NCI-H2227 treated with DMSO at 0.1 percent for 48 hours (cell line): ENCODE data around the gene SMKR1.
A peak's percentile ranks its signal among the peaks of the same experiment; 100 is the strongest.
"Not testable (repeated sequence)": the region's sequence is repeated elsewhere in the genome, so short reads cannot be mapped to it uniquely, and the experiment has no call there.

Source experiments
- DNase-seq: peaks from one replicate; lab custom pipeline; 2025; lab: John Stamatoyannopoulos, UW

The SMKR1 gene

DNA sequence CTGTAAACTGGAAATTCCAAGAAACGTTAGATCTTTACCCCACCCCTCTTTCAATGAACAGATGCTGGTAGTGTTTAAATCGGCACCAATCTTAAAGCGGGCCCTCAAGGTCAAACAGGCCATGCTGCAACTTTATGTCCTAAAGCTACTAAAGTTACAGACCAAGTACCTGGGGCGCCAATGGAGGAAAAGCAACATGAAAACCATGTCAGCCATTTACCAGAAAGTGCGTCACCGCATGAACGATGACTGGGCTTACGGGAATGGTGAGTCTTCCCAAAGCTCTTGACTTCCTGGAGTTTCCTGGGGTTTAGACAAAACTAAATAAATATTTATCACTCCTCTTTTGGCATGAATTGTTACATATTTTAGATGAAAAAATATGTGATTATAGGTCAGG is 19.6 kb upstream of the SMKR1 start:
- no peak for DNase-seq

DNA sequence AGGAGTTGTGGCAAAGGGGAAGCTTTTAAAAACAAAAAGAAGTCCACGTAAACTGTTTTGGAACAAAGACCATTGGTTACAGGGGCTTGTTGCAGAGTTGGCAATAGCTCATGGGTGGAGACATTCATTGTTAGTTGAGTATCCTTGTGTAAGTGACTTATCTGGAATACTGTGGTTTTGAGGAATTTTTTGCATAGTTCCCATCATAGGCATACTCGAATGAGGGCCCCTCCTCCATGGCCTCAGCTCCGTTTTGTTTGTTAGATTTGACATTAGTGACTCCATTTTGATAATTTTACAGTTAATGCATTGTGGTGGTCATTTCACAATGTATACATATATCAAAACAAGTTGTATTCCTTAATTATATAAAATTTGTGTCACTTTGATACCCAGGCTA is 12.8 kb upstream of the SMKR1 start:
- DNase-seq, result no peak

DNA sequence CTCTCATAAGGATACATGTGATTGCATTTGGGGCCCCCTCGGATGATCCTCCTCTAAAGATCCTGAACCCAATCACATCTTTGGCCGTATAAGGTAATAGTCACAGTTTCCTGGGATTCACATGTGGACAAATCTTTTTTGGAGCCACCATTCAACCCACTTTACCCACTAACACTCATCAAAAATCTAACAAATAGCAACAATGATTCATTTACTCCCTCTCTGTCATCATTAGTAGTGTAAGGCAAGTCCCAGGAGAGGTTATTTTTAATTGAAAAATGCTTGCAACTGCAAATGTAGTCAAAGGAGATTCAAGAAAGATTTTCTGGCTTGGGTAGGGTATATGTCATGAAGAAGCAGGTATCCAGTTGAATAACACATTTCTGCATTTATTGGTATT is 9.9 kb upstream of the SMKR1 start:
- DNase-seq, result no peak

DNA sequence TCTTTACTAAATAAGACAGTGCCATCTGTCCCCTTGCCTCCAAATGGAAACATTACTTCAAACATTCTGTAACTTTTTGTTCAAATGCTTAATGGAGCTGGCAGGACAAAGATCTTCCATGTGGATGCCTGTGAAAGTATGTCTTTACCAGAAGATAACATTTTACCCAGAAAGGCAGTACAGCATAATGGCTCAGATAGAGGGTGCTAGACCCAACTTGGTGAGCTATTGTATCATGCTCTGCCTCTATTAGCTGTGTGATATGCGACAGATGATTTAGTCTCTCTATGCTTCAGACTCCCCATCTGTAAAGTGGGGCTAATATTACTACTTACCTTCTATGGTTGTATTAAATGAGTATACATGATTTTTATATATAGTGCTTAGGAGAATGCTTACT is 8.8 kb upstream of the SMKR1 start:
- DNase-seq, result no peak

DNA sequence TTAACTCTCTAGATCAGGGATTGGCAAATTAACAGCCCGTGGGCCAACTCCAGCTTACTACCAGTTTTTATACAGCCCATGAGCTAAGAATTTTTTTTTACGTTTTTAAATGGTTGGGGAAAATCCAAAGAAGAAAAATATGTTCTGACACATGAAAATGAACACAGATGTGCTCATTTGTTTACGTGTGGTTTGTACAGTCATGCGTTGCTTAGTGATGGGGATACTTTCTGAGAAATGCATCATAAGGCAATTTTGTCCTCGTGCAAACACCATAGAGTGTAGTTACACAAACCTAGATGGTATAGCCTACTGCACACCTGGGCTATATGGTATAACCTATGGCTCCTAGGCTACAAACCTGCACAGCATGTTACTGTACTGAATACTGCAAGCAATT is 8.3 kb upstream of the SMKR1 start:
- DNase-seq, result no peak

DNA sequence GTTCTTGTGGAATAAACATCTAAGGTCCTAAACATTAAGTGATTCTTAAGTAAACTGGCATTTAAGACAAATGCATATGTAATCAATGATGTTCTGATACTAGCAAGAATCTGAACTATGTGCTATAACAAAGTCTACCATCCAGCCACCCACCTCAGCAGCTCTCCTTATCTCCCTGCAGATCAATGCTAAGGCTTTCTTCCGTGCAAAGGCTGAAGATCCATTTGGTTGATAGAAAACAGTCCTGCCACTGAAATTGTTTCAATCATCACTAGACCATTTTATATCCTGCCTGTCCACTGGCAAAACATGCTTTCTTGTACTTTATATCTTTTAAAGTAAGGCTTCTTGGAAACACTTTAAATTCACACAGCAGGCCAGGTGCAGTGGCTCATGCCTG is 6.3 kb upstream of the SMKR1 start:
- DNase-seq, result no peak

DNA sequence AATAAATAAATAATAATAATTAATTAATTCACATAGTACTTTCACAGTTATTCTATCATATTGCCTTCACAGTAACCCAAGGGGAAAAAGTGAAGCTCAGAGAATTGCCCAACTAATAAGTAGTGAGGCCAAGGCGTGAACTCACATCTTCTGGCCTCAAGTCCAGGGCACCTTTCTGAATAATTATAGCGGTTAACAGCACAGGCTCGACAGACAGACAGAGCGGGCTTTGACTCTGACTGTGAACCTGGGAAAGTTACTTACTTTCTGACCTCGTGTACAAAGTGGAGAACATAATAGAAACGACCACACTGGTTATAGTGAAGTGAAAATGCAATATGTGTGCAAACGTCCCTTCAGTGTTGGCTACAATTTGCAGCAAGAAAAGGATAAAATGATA is 5.7 kb upstream of the SMKR1 start:
- DNase-seq, result no peak

DNA sequence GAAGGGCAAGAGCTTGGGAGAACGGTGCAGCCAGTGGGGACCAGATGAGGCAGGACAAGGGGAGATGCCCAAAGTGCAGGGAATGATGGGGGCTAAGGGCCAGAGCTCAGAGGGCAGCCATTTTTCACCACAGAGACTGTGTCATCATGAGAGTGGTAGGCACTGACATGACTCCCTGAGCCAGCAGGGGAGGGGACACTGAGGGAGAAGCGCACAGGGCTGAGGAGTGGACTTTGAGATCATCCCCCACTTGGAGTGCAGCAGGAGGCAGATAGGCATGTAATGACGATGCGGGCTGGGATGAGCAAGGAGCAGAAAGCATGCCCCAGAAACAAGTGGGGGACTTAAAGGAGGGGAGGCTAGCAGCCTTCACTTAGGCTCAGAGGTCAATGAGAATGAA is 5.2 kb upstream of the SMKR1 start:
- no peak for DNase-seq

DNA sequence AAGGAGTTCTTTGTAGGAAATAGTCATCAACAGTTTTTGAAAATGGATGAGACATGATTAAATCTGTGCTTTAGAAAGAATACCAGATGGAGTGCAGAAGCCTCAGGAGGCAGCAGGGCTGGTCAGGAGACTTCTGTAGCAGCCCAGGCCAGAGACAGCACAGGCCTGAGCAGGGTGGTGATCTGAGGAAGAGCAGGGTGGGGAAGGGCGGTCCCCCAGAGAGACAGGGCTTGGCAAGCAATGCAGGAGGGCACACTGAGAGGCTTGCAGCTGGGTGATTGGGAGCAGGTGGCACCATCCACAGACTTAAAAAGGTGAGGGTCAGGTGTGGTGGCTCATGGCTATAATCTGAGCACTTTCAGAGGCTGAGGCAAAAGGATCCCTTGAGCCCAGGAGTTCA is 4.3 kb upstream of the SMKR1 start:
- DNase-seq, result no peak

DNA sequence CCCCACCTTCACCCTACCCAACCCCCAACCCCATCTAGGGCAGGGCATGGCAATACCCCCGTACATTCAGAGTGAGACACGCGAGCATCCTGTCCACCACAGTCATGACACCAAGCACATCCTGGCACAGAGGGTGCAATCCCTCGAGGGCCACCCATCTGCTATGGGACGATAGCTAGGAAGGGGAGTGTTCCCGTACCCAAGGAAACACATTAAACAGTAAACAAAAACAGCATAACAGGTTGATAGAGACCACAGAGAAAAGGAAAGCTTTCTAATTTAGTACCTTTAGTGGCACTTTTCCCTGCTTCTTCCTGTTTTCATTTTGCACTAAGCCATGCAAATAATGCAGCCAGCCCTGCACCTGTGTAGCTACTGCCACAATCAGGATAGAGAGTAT is 2.3 kb upstream of the SMKR1 start:
- no peak for DNase-seq

DNA sequence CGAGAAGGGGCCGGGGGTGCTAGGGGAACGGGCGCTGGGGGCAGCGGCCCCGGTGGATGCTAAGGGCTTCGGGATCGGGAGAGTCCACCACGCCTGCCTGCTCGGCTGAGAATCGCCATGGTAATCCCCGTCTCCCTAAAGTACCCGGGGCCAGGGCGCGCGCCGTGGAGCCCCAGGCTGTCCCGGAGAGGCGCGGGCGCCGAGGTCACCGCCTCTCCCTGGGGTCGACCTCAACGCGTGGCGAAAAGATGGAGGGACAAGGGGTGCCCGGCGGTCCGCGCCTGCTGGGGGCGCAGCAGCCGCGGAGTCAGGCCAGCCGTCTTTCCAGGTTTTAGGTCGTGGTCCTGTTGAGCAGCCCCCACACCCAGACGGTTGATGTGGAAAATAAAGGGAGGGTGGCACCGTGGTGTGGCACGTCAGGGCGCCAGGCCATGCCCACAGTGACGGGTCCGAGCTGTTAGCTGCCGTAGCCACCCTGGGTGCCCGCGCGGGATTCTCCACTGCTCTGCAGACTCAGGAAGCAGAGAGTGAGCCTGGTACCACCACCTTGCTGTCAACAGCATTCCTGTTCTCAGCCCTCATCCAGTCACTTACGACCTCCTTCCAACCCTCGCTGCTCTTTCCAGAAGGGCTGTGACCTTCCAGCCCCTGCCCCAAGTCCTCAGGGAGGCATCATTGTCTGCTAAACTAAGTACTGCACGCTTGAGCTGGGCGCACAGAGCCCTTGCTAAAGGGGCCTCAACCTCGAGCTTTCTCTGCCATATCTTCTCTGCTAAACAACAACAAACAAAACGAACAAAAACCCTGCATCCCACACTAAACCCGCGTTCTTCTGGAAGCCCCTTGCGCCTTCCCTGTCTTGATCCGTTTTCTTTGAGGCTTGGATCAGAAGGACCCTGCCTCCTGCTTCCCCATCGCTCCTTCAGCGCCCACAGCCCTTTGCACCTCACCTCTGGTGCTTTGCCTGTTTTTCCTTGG is 666 bp downstream of the SMKR1 start:
- DNase-seq, result peak; percentile 27

DNA sequence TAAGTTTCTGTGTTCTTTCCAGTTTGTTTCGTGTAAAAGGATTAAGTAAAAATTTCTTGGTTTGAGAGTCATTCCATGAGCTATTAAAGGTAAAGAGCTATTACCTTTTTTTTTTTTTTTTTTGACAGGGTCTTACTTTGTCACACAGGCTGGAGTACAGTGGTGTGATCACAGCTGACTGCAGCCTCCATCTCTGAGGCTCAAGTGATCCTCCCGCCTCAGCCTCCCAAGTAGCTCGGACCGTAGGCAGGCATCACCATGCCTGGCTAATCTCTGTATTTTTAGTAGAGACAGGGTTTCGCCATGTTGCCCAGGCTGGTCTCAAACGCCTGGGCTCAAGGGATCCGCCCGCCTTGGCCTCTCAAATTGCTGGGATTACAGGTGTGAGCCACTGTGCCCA is 1.4 kb downstream of the SMKR1 start:
- no peak for DNase-seq

DNA sequence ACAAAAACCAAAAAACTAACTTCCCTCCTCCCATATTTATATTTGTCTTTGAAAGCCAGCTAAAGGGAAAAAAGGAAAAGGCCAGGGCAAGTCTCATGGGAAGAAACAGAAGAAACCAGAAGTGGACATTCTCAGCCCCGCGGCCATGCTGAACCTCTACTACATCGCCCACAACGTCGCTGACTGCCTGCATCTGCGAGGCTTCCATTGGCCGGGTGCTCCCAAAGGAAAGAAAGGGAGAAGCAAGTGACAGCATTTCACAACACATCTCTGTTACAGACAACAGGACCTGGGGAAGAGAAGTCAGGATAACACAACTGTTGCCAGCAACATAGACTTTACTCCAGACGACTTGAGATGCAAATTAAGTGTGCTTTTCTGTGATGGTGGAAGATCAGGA is 9.9 kb downstream of the SMKR1 start:
- no peak for DNase-seq

DNA sequence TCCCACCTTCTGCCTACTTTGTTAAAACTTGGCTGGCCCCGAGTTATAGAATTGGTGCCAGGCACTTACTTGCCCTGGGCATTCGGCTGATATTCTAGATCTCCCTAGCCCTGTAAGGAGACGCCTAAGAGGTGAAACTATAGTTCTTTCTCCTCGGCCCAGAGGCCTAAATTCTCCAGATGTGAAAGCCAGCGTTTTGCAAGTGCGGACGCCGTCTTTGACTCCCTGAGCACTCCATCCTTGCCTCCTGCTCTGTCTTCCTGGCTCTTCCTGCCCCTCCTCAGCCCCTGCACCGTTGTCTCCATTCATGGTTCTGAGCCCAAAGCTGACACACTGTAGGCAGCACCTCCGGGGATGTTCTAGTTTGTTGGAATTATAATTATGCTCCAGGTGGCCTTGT is 11.2 kb downstream of the SMKR1 start:
- no peak for DNase-seq

DNA sequence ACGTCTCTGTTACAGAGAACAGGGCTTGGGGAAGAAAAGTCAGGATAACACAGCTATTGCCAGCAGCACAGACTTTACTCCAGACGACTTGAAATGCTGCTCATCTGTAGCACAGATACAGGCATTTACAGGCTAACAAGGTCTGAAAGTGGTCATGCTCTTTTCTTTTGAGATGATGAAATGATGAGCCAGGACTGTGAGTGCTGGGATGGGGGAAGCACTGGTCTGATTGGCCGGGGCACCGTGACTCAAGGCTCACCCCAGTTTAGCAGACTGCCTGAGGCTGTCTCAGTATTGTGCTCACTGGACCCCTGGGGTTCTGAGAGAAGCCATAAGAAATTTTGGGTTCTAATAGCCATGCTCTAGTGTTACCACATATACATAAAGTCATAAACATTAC is 12.4 kb downstream of the SMKR1 start:
- DNase-seq, result no peak

DNA sequence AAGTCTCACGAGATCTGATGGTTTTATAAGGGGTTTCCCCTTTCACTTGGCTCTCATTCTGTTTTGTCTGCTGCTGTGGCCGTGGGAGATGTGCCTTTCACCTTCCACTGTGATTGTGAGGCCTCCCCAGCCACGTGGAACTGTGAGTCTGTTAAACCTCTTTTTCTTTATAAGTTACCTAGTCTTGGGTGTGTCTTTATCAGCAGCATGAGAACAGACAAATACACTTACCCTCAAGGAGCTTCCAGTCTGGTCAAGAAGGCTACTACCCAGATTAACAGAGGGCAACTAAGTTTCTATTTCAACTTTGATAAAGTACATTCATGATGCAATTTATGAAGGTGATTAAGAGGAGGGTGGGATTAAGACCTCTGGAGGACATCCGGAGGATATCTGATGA is 13.1 kb downstream of the SMKR1 start:
- DNase-seq, result no peak

DNA sequence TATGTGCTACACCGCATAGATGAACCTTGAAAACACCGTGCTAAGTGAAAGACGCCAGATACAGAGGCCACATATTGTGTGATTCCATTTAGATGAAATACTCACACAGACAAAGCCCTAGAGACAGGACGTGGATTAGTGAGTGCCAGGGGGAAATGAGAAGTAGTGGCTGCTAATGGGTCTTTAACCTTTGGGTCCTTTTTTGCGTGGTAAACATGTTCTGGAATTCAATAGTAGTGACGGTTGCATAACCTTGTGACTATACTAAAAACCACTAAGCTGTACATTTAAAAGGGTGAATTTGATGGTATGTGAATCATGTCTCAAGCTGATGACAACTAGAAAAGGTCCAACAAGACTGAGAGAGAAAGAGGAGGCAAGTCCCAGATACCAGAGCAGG is 15.6 kb downstream of the SMKR1 start:
- no peak for DNase-seq

DNA sequence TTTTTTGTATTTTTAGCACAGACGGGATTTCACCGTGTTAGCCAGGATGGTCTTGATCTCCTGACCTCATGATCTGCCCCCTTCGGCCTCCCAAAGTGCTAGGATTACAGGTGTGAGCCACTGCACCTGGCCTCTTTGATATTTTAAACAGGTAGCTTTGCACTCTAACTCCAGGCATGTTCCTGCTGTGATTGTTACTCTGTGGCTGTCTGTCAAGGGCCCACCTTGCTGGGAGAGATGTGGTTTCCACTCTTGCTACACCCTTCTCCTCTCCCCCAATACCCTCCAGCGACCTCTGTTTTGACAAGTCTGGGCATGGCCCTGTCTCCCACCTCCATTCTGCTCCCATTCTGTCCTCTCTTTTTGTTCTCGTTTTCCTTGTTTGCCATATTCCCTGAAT is 17.1 kb downstream of the SMKR1 start:
- no peak for DNase-seq

DNA sequence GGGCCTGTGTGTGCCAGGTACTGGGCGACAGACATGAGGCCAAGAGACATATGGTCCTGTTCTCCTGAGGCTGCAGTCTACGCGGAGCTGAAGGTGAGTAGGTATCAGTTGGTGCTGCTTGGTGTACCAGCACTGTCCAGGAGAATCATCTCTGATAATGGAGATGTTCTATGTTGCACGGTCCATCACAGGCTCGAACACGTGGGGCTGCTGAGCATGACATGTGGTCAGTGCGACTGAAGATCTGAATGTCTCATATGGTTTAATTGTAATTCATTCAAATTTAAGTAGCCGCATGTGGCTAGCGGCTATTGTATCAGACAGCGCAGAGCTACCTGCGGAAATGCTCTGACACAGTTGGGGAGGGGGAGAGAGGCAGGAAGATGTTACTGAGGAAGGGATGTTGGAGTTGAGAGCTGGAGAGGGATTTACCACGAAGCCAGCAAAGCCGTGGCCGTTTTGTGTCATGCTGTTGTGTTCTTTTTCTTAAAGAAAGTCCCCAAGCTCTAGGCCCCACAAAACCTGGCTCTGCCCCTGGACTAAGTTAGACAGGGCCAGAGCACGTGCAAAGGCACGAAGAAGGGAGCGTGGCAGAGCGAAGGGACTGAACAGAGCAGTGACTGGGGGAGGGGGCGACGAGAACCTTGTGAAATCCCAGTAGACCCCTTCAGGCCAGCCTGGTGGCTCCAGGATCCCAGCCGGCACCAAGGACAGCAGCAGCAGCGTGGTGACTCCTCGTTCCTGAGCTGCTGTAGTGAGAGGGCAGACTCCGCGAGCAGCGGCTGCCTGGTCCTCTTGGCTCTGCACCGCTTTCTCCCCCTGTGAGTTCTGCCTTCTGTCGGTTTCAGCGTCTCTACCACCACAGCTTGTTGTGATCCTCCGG is 20.0 kb downstream of the SMKR1 start:
- DNase-seq, result no peak

DNA sequence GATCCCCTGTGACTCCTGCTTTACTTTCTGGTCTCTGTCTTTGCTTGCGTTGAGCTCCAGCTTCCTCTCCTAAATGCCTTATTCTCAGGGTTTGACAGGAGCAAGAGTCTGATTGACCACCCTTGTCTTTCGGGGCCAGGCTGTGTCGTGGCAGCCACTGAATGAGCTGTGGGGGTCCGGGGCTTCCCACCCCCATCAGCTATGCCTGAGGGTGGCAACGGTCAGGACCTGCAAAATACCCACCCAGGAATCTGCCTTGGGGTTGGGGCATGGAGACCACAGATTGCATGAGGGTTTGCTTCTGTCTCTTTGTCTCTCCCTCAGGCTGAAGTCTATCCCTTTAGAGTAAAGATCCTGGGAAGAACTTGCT is 20.6 kb downstream of the SMKR1 start:
- DNase-seq, result no peak

DNA sequence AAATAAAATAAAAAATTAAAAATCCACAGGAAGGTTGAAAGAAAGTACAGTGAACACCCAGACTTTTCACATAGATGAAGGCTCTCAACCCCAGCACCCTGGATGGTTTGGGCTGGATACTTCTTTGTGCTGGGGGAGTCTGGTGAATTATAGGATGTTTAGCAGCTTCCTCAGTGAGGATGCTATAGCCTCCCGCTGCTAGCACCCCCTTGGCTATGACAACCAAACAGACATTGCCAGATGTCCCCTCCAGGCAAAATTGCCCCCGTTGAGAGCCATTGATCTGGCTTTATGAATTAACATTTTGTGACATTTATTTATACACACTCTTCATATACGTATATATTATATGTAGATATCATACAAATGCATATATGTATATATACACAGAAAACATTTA is 21.6 kb downstream of the SMKR1 start:
- no peak for DNase-seq

DNA sequence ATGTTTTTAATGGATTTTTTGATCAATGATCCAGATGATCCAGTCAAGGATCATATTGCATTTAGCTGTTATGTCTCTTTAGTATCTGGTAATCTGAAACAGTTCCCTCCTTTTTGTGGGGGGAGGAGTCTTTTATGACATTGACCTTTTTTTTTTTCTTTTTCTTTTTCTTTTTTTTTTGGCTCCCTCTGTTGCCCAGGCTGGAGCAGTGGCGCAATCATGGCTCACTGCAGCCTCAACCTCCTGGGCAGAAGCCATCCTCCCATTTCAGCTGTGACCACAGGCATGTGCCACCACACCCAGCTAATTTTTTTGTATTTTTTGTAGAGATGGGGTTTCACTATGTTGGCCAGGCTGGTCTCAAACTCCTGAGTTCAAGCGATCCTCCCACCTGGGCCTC is 22.1 kb downstream of the SMKR1 start:
- DNase-seq, result not testable (repeated sequence)

DNA sequence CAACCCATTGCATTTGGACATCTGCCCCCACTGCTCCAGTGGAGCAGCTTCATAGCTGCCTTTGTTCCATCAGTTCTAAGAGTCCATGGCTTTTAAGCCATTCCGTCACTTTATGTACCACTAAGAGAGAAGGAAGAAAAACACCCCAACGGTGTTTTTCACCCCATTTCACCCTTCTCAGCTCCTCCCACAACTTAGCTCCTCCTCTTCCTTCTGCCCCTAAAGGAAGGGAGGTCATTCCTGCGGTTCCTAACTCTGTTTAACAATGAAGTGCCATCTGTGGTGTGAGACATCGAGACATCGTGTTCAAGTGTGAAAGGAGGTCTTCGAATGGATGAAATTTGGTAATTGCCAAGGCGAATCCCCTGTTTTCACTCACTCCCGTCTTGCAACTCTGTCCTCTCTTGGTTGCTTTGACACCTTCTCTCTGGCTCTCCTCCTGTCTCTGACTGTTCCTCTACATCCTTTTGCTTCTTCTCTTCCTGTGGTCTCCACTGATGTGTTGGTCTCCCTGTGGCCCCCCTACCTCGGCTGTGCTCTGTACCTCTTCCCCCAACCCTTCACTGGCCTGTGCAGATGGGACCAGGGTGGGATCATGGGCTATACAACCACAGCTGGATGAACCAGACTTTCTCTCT is 23.0 kb downstream of the SMKR1 start:
- DNase-seq, result no peak
